GM23338 (cell line): ENCODE measurements around the gene CCDC127.
"Not testable (repeated sequence)": the region's sequence is repeated elsewhere in the genome, so short reads cannot be mapped to it uniquely, and the experiment has no call there.

Experiments used
- EZH2 ChIP-seq: fragments of 200-600 bp; sonication (generic); IDR thresholded peaks from one replicate; pipeline ENCODE4 v1.8.0; 2017; ENCODE audit warnings: antibody characterized with exemption, mild to moderate bottlenecking, low read depth; ENCODE audit not compliant: unreplicated experiment
- EZH2phosphoT487 ChIP-seq: fragments of 200-600 bp; sonication (generic); IDR thresholded peaks from one replicate; pipeline ENCODE4 v1.8.1; 2018; ENCODE audit warnings: antibody characterized with exemption; ENCODE audit not compliant: unreplicated experiment
- JUNB ChIP-seq: IDR thresholded peaks from one replicate; pipeline ENCODE4 v1.6.1; 2016; ENCODE audit warnings: antibody characterized with exemption; ENCODE audit not compliant: unreplicated experiment
- NANOG ChIP-seq: IDR thresholded peaks from 2 replicates; pipeline ENCODE4 v1.6.1; 2016; ENCODE audit warnings: antibody characterized with exemption, borderline replicate concordance
- POLR2AphosphoS5 ChIP-seq: IDR thresholded peaks from 2 replicates; pipeline ENCODE4 v1.6.1; 2016; ENCODE audit warnings: antibody characterized with exemption, low read depth
- TF ChIP-seq, protein P1 (sequence below), 2 experiments: fragments of 200-600 bp in 1 of 2; sonication (generic) in 1 of 2; conservative IDR thresholded peaks; 2 replicates each; pipeline versions ENCODE4 v1.5.1 to v1.6.1; 2016 to 2017; ENCODE audit warnings: antibody characterized with exemption in 2 of 2, low read depth in 2 of 2, mild to moderate bottlenecking in 2 of 2, moderate library complexity in 1 of 2
- TF ChIP-seq, protein P2 (sequence below): IDR thresholded peaks from one replicate; pipeline ENCODE4 v1.6.1; 2018; ENCODE audit warnings: antibody characterized with exemption; ENCODE audit not compliant: unreplicated experiment

GRCh38 chr5:255116-255515, 37.2 kb upstream of the CCDC127 start:
- TF ChIP-seq EZH2, POLR2AphosphoS5, EZH2phosphoT487, JUNB, NANOG: not testable (repeated sequence)
- TF ChIP-seq, protein P1, sequence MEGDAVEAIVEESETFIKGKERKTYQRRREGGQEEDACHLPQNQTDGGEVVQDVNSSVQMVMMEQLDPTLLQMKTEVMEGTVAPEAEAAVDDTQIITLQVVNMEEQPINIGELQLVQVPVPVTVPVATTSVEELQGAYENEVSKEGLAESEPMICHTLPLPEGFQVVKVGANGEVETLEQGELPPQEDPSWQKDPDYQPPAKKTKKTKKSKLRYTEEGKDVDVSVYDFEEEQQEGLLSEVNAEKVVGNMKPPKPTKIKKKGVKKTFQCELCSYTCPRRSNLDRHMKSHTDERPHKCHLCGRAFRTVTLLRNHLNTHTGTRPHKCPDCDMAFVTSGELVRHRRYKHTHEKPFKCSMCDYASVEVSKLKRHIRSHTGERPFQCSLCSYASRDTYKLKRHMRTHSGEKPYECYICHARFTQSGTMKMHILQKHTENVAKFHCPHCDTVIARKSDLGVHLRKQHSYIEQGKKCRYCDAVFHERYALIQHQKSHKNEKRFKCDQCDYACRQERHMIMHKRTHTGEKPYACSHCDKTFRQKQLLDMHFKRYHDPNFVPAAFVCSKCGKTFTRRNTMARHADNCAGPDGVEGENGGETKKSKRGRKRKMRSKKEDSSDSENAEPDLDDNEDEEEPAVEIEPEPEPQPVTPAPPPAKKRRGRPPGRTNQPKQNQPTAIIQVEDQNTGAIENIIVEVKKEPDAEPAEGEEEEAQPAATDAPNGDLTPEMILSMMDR (conservative IDR thresholded peaks at IDR 0.05; ENCODE audit: low read depth in 2 of 2) = not testable (repeated sequence)
- TF ChIP-seq, protein P2, sequence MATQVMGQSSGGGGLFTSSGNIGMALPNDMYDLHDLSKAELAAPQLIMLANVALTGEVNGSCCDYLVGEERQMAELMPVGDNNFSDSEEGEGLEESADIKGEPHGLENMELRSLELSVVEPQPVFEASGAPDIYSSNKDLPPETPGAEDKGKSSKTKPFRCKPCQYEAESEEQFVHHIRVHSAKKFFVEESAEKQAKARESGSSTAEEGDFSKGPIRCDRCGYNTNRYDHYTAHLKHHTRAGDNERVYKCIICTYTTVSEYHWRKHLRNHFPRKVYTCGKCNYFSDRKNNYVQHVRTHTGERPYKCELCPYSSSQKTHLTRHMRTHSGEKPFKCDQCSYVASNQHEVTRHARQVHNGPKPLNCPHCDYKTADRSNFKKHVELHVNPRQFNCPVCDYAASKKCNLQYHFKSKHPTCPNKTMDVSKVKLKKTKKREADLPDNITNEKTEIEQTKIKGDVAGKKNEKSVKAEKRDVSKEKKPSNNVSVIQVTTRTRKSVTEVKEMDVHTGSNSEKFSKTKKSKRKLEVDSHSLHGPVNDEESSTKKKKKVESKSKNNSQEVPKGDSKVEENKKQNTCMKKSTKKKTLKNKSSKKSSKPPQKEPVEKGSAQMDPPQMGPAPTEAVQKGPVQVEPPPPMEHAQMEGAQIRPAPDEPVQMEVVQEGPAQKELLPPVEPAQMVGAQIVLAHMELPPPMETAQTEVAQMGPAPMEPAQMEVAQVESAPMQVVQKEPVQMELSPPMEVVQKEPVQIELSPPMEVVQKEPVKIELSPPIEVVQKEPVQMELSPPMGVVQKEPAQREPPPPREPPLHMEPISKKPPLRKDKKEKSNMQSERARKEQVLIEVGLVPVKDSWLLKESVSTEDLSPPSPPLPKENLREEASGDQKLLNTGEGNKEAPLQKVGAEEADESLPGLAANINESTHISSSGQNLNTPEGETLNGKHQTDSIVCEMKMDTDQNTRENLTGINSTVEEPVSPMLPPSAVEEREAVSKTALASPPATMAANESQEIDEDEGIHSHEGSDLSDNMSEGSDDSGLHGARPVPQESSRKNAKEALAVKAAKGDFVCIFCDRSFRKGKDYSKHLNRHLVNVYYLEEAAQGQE = not testable (repeated sequence)
